ENCODE data around the gene KLF16.

The KLF16 gene

DNA sequence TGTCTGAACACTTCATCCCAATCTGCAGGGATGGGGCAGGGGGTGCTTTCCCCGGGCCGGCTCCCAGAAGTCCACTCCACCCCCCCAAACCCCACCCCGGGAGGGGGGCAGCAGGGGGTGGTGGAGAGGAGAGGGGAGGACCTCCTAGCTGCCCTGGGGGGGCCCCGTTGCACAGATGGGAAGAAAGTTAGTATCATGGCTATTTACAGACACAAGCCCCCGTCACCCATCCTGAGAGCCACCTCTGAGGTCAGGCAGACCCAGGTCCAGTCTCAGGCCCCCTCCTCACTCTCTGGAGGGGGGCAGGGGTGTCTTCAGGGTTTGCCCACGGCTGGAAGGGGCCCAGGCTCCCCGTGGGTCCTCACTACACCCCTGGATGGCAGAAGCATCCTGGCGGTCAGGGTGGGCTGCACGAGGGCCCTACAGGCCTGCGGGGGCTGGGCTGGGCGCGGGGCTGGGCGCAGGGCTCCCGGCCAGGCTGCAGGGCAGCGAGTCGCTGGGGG, 9.3 kb downstream of the KLF16 start:
- no peak for DNase-seq

GRCh38 chr19:1853295-1854038, 9.9 kb downstream of the KLF16 start:
- DNase-seq, result peak; percentile 65

DNA sequence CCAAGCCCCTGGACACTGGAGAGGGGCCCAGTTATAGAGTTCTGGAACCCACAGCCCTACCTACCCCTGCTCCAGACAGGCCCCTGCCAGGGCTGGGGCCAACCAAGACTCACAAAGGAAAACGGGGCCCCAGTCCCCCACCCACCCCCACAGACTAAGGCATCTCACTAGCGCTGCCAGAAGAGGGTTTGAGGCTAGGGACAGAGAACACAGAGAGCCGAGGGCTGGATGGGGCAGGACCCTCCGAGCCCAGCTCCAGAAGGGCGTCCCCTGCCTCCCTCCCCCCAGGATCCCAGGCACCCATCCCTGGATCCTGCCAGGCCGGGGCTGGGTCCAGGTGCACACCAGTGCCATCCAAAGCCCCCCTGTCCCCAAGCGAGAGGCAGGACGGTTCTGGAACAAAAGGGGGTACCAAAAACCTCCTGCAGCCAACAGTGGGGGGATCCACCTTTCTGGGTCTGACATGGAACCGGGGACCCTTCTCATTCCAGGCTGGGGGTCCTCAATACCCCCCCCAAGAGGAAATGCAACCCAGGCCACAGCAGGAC, 10.7 kb downstream of the KLF16 start:
- DNase-seq, result no peak

DNA sequence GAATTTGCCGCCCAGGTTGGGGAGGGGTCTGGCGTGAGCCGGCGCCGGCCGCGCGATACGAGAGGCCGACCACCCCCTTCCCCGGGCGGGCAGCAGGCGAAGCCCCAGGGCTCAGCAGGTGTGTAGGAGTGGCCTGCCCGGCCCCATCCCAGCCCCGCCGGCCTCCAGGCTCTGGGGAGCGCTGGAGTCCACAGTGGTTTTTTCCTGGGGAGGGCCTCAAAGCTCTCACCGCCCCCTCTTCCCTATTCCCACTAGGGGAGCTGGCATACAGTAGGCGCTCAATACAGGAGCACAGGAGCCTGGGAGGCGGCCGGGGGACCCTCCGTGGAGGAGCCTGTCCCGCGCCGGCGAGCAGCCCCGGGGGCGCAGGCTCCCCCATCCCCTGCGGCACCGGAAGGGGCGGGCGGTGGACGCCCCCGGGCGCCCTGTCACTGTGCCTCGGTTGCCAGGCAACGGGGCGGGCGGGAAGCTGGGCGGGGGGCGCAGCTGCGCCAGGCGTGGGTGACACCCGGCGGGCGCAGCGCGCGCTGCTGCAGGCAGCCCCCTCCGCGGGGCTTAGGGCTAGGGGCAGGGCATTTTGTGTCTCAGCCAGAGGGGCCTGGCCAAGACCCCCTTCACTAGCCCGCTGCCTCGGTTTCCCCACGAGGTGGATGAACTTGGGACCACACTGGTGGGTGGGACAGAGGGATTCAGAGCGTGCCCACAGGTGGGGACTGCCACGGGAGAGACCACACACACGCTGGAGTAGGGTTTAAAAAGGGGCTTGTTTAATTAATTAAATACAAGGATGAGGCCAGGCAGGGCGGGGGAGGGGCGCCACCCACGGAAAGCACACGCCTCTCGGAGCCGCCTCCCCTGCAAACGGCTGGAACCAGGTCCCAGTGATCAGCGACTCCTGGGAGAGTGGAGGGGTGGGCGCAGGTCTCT, 11.5 kb downstream of the KLF16 start:
- DNase-seq, result peak; percentile 57

DNA sequence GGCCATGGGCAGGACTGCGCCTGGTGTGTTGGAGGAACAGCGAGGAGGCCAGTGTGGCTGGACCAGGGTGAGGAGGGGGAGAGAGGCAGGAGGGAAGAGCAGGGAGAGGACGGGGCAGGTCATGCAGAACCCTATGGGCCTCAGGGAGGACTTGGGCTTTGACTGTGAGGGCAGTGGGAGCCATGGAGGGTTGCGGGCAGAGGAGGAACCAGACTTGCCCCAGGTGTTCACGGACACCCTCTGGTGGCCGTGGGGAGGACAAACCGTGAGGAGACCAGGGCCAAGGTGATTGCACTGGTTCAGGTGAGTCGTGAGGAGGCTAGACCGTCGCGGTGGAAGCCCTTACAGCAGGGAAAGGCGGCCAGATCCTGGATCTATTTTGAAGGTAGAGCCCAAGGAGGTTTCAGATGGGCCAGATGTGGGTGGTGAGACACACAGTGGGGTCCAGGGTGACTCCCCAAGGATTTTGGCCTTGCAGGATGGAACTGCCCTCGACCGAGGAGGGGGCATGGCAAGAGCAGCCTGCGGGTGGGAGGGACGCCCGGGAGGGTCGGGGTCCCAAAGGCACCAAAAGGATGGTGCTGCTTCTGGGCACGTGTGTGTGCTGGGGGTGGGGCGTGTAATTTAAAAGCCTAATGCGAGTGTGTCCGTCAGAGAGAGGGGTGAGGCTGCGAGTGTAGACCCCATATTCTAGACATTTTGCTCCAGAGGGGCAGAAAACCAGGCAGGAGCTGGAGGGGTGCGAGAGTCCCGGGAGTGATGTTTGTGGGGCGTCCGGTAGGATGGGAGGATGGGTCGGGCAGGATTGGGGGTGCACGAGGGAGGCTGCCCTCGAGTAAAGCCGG, 12.3 kb downstream of the KLF16 start:
- no peak for DNase-seq

DNA sequence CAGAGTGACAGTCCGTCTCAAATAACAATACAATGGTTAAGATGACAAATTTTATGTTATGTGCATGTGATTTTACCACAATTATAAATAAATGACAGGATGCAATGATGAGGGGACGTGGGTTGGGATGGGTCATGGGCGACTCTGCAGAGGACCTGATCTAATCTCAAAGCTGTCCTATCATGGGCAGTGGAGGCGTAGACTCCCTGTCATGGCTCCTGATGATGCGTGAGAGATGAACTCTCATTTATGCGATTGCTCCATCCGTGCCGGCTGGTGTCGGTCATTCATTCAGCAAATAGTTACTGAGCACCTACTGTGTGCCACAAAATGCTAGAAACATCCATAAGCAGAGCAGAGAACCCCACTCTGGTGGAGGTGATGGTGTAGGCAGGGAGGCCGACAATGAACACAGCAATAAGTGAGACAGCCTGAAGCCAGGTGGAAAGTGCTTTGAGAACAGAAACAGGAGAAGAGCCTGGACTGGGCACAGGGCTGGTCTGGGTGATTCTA, 13.4 kb downstream of the KLF16 start:
- DNase-seq, result no peak

GRCh38 chr19:1849132-1849474, 14.3 kb downstream of the KLF16 start:
- no peak for DNase-seq

DNA sequence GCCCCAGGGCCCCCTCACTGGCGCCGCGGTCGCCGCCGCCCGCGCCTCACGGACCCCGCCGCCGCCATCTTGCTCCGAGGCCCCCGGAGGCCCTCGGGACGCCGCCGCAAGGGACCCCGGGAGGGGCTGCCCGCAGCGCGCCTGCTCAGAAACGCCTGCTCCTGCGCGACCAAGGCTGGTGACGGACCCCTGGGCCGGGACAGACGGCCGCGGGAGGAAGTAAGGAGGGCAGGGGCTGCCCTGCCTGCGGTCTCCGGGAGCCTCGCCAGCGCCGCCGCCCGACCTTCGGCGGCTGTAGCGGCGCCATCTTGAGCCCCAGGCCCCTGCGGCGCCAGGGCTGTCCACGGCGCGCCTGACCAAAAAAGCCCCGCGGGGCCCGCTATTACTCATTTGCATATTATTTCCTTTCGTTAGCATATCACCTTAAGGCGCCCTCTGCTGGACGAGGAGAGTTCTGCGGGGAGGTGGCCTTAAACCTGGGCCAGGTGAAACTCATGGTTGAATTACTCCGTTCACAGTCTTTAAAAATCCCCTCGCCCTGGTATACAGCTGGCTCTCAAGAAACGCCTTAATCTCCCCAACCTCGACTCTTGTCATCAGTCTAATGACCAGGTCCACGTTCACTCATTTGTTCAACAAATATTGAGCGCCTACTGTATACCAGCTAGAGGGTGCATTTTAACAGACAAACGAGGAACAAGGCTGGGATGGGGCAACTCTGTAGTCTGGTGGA, 14.8 kb downstream of the KLF16 start, which contains the start of gene REXO1:
Gene REXO1, minus strand, starts transcription at position 85 of the 733 bp plus-strand sequence. CDS start 125 bp downstream, outside the sequence.
- peak; percentile 86 for DNase-seq

DNA sequence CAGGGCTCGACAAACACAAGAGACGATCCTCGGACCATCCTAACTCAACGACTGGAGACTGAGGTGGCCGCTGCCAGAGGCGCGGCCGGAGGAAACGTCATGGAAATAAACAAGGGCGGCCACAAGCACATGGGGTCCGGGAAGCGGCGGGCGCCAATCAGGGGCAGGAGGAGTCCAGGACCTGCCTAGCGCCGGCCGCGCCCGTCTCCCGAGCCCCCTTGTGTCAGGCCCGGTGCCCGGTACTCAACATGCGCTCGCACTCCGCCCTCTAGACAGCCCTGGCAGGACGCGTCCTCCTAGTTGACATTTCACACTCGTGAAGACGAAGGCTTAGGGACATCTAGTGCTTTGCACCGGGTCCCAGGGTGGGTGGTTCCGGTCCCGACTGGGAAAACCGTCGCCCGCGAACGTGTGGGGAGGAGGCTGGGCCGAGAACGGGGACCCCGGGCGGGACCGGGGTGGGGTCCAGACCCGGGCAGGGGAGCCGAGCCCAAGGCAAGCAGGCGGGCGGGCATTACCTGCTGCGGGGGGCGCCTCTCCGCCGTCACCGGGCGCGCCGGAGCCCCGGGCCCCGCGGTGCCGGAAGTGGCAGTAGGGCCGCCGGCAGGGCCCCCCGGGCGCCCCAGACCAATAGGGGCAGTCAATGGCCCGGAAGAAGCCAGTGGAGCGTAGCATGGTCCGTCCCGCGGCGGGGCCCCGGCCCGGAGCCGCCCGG, 15.5 kb downstream of the KLF16 start:
- DNase-seq, result no peak

- no peak for DNase-seq
Measured at GRCh38 chr19:1847348-1847683, 16.1 kb downstream of the KLF16 start.

GRCh38 chr19:1846517-1847204, 16.7 kb downstream of the KLF16 start:
- no peak for DNase-seq

DNA sequence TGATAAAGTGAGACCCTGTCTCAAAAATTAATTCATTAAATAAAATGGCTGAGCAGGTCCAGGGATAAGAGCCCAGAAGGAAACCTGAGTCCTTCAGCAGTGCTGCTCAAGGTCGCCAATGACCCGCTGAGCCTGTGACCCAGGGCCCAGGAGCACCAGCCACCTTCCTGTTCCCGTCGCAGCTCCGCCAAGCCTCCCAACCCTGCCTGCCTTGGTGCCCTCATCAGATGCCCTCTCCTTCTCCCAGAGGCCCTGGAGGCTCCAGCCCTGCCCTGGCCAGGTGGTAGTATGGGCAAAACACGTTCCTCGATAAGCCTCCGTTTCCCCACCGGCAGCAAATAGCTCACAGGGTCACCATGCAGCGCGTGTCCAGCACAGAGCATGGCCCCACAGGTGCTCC, 17.7 kb downstream of the KLF16 start:
- DNase-seq, result no peak

- no peak for DNase-seq
Measured at GRCh38 chr19:1845125-1845515, 18.3 kb downstream of the KLF16 start.

GRCh38 chr19:1844513-1845124, 18.8 kb downstream of the KLF16 start:
- no peak for DNase-seq

- no peak for DNase-seq
Measured at GRCh38 chr19:1843646-1844394, 19.6 kb downstream of the KLF16 start.

GRCh38 chr19:1843116-1843515, 20.3 kb downstream of the KLF16 start:
- no peak for DNase-seq

GRCh38 chr19:1841209-1841924, 22.0 kb downstream of the KLF16 start:
- DNase-seq, result no peak

GRCh38 chr19:1840541-1841115, 22.8 kb downstream of the KLF16 start:
- no peak for DNase-seq
